Upper lobe of left lung (tissue), 6 donors: ENCODE data around the gene CCDC172. TPM values are rescaled to one million over a fixed set of nuclear protein-coding genes. Genes with fewer than 3 reads are reported as not detected.

Experiments used
- ATAC-seq, 2 donors: fragments of 200-7000 bp; cut with Tn5 transposase; one replicate each; pipeline ENCODE4 v1.9.1; 2022; ENCODE audit warnings: mild to moderate bottlenecking in 2 of 2, moderate library complexity in 2 of 2; ENCODE audit not compliant: low FRiP score in 2 of 2
- DNase-seq, 2 donors: peaks; one replicate each; pipeline ENCODE4 v3.0.0-alpha.2; 2019 to 2020
- H3K27ac ChIP-seq, 4 donors: fragments of 200-600 bp; sonication (generic); one replicate each; pipeline ENCODE4 v1.5.1; 2016 to 2019
- H3K27me3 ChIP-seq, 4 donors: fragments of 200-600 bp; sonication (generic); one replicate each; pipeline ENCODE4 v1.5.1; 2017 to 2019
- H3K36me3 ChIP-seq, 4 donors: fragments of 200-600 bp; sonication (generic); one replicate each; pipeline ENCODE4 v1.5.1; 2016 to 2019
- H3K4me1 ChIP-seq, 4 donors: fragments of 200-600 bp; sonication (generic); one replicate each; pipeline ENCODE4 v1.5.1; 2018 to 2019
- H3K4me3 ChIP-seq, 4 donors: fragments of 200-600 bp; sonication (generic); one replicate each; pipeline ENCODE4 v1.5.1; 2017 to 2019; ENCODE audit warnings: mild to moderate bottlenecking in 2 of 4, moderate library complexity in 1 of 4
- H3K9me3 ChIP-seq, 4 donors: fragments of 200-600 bp; sonication (generic); one replicate each; pipeline ENCODE4 v1.5.1; 2018 to 2019
- EP300 ChIP-seq, 4 donors: sonication (generic); formaldehyde crosslinking; IDR thresholded peaks; one replicate each; pipeline ENCODE4 v1.5.1; 2017; ENCODE audit warnings: antibody characterized with exemption in 4 of 4, control low read depth in 2 of 4
- POLR2A ChIP-seq, 4 donors: fragments of 450-650 bp; IDR thresholded peaks; one replicate each; pipeline ENCODE4 v1.5.1; 2016 to 2017; ENCODE audit warnings: antibody characterized with exemption in 4 of 4, mild to moderate bottlenecking in 2 of 4
- POLR2AphosphoS5 ChIP-seq, 2 donors: sonication (generic); formaldehyde crosslinking; IDR thresholded peaks; one replicate each; pipeline ENCODE4 v1.5.1; 2017; ENCODE audit warnings: antibody characterized with exemption in 2 of 2
- WGBS, 2 donors: methylation state at CpG; one replicate each; pipeline ENCODE4 v1.1.5; 2017 to 2018; 5-methylcytosine and 5-hydroxymethylcytosine counted together
- total RNA-seq, 6 donors: library from RNA; depleted of rRNA in 4 of 6; stranded (reverse); fragments of >200 nt in 4 of 6; gene quantifications; one replicate each; pipeline versions ENCODE4 v1.1.0 to v1.2.1, GENCODE V29; 2016 to 2021
- TF ChIP-seq, protein P1 (sequence below), 6 experiments: fragments of 450-650 bp in 4 of 6; fragments of 200-600 bp in 2 of 6; sonication (generic) in 2 of 6; IDR thresholded peaks; one replicate each; pipeline ENCODE4 v1.5.1; 2016 to 2019; ENCODE audit warnings: antibody characterized with exemption in 6 of 6
- donor health status: DM: no; HTN: no; CAD: no; lungs with moderate emphysema.
- donor health status: DM: no; HTN: yes; CAD: no; lungs with severe emphysema.

CCDC172 gene
- total RNA-seq, 6 donors from 2014 or later = not detected

DNA sequence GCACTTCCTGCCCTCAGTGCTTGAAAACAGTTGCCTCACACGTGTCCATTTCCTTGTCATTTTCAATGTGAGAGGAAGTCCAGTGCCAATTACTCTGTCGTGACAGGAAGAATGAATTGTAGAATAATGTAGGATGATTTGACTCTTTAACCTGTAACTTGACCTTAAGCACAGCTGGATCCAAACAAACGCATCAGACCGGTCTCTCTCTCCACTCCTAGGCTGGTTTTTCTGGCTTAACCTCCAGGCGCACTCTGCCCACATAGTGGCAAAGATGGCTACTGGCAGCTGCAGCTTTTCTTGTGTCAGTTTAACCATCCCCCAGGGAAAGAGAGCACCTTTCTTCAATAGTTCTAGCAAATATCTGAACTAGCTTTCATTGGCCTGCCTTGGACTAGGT lies 74.0 kb downstream of the CCDC172 start:
- H3K36me3 ChIP-seq = no peaks in the 10 kb centered on the region
- no peaks in the 10 kb centered on the region for H3K9me3 ChIP-seq
- H3K27me3 ChIP-seq = no peaks in the 10 kb centered on the region
- WGBS, 2 donors = 31 to 37% methylated on average over 5 of the region's 5 CpGs
- TF ChIP-seq, protein P1, sequence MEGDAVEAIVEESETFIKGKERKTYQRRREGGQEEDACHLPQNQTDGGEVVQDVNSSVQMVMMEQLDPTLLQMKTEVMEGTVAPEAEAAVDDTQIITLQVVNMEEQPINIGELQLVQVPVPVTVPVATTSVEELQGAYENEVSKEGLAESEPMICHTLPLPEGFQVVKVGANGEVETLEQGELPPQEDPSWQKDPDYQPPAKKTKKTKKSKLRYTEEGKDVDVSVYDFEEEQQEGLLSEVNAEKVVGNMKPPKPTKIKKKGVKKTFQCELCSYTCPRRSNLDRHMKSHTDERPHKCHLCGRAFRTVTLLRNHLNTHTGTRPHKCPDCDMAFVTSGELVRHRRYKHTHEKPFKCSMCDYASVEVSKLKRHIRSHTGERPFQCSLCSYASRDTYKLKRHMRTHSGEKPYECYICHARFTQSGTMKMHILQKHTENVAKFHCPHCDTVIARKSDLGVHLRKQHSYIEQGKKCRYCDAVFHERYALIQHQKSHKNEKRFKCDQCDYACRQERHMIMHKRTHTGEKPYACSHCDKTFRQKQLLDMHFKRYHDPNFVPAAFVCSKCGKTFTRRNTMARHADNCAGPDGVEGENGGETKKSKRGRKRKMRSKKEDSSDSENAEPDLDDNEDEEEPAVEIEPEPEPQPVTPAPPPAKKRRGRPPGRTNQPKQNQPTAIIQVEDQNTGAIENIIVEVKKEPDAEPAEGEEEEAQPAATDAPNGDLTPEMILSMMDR (IDR thresholded peaks at IDR 0.05) = no peak
- no peak for TF ChIP-seq EP300 (IDR thresholded peaks at IDR 0.05)
- no peak for TF ChIP-seq POLR2AphosphoS5 (IDR thresholded peaks at IDR 0.05)
- TF ChIP-seq POLR2A (IDR thresholded peaks at IDR 0.05) = no peak
- ATAC-seq = no peak
- no peak overlapping the region for H3K4me3 ChIP-seq
- H3K27ac ChIP-seq = no peak overlapping the region
- H3K4me1 ChIP-seq = no peaks in the 10 kb centered on the region
- DNase-seq = no peak

DNA sequence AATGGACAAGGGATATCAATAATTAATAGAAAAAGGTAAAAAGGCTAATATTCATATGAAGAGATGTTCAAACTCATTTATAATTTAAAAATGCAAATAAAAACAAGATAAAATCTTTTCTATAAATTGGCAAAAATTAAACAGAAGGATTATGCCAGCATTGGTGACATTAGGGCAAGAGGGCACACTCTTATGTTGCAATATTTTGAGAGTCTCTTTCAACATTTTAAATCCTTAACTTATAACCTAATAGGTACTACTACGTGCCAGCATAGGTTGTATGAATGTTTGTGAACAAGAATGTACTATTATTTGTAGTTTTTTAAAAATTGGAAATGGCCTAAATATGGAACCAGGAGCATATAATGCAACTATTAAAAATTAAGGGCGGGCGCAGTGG lies 78.6 kb downstream of the CCDC172 start:
- Histone ChIP-seq H3K27ac (no peak overlapping the region), H3K36me3 (no peaks in the 10 kb centered on the region), H3K4me3 (no peak overlapping the region), H3K27me3 (no peaks in the 10 kb centered on the region), H3K9me3 (no peaks in the 10 kb centered on the region), H3K4me1 (no peaks in the 10 kb centered on the region)
- WGBS, 2 donors = 86 to 88% methylated on average over 3 of the region's 3 CpGs
- no peak for ATAC-seq
- no peak for DNase-seq
- TF ChIP-seq POLR2A (IDR thresholded peaks at IDR 0.05) (no peak), EP300 (IDR thresholded peaks at IDR 0.05) (no peak), POLR2AphosphoS5 (IDR thresholded peaks at IDR 0.05) (no peak)
- TF ChIP-seq, protein P1 (IDR thresholded peaks at IDR 0.05) = no peak

DNA sequence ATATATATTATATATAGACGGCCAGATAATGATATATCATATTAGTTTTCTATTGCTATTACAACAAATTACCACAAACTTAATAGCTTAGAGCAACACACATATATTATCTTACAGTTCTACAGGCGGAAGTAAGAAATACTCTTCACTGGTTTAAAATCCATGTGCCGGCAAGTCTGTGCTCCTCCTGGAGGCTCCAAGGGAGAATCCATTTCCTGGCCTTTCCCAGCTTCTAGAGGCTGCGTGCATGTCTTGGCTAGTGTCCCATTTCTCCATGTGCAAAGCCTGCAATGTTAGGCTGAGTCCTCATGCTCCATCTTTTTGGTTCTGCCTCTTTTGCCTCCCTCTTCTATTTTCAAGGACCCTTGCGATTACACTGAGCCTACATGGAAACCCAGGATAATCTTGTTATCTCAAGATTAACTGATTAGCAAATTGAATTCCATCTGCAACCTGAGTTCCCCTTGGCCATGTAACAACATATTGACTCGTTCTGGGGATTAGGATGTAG lies 79.5 kb downstream of the CCDC172 start:
- H3K36me3 ChIP-seq = no peaks in the 10 kb centered on the region
- no peak for DNase-seq
- no peak for ATAC-seq
- H3K4me1 ChIP-seq = no peaks in the 10 kb centered on the region
- TF ChIP-seq POLR2AphosphoS5 (IDR thresholded peaks at IDR 0.05) (no peak), POLR2A (IDR thresholded peaks at IDR 0.05) (no peak)
- TF ChIP-seq, protein P1 (IDR thresholded peaks at IDR 0.05) = no peak
- WGBS, 2 donors = 68 to 69% methylated on average over 6 of the region's 6 CpGs
- H3K27me3 ChIP-seq = no peaks in the 10 kb centered on the region
- H3K4me3 ChIP-seq = no peak overlapping the region
- H3K9me3 ChIP-seq = no peaks in the 10 kb centered on the region
- H3K27ac ChIP-seq = no peak overlapping the region

DNA sequence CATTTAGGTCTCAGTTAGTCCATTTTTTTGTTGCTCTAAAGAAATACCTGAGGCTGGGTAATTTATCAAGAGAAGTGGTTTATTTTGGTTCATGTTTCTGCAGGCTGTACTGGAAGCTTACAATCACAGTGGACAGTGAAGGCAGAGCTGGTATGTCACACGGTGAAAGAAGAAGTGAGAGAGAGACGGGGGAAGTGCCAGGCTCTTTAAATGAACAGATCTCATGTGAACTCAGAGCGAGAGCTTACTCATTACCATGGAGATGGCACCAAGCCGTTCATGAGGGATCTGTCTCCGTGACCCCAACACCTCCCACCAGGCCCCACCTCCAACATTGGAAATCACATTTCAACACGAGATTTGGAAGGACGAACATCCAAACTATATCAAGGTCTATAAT lies 84.5 kb downstream of the CCDC172 start:
- H3K4me1 ChIP-seq = no peaks in the 10 kb centered on the region
- TF ChIP-seq POLR2AphosphoS5 (IDR thresholded peaks at IDR 0.05) (no peak), EP300 (IDR thresholded peaks at IDR 0.05) (no peak), POLR2A (IDR thresholded peaks at IDR 0.05) (no peak)
- TF ChIP-seq, protein P1 (IDR thresholded peaks at IDR 0.05) = no peak
- H3K36me3 ChIP-seq = no peaks in the 10 kb centered on the region
- 40 to 44% methylated on average over 7 of the region's 7 CpGs for WGBS, 2 donors
- no peak overlapping the region for H3K27ac ChIP-seq
- no peaks in the 10 kb centered on the region for H3K27me3 ChIP-seq
- DNase-seq = no peak
- H3K9me3 ChIP-seq = no peaks in the 10 kb centered on the region
- no peak overlapping the region for H3K4me3 ChIP-seq
- ATAC-seq = no peak

DNA sequence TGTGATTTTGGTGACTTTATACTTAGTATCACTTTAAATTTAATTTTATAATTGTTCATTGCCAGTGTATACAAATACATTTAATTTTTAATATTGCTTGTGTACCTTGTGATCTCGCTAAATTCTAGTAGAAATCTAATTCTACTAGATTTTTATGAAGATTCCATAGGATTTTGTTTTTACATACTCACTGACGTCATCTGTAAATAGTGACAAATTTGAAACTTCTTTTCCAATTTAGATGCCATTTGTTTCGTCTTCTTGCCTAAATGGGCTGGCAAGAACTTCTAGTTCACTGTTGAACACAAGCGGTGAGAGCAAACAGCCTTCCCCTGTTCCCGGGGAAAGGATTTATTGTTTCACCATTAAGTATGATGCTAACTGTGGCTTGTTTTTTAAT lies 86.1 kb downstream of the CCDC172 start:
- TF ChIP-seq POLR2AphosphoS5 (IDR thresholded peaks at IDR 0.05) (no peak), POLR2A (IDR thresholded peaks at IDR 0.05) (no peak)
- ATAC-seq (no peak), DNase-seq (no peak)
- Histone ChIP-seq H3K27me3 (no peaks in the 10 kb centered on the region), H3K9me3 (no peaks in the 10 kb centered on the region), H3K27ac (no peak overlapping the region), H3K36me3 (no peaks in the 10 kb centered on the region), H3K4me3 (no peak overlapping the region), H3K4me1 (no peaks in the 10 kb centered on the region)
- WGBS, 2 donors = 62 to 86% methylated on average over 5 of the region's 5 CpGs
